Gastrocnemius medialis (tissue), 4 donors: ENCODE results near the gene NDUFB2. TPM values are rescaled to one million over a fixed set of nuclear protein-coding genes. Genes with fewer than 3 reads are reported as not detected.
"Not testable (repeated sequence)": the region's sequence is repeated elsewhere in the genome, so short reads cannot be mapped to it uniquely, and the experiment has no call there.

Experiments used
- ATAC-seq, 2 donors: fragments of 150-250 bp; one replicate each; pipeline ENCODE4 v1.9.1; 2016
- DNase-seq, 2 donors: peaks; one replicate each; pipeline ENCODE4 v3.0.0-alpha.2; 2019
- H3K27ac ChIP-seq, 4 donors: fragments of 200-600 bp; sonication (generic); 1 replicate in 1 of 4; 2 replicates in 3 of 4; pipeline ENCODE4 v1.5.1; 2016 to 2018; ENCODE audit warnings: mild to moderate bottlenecking in 2 of 4, moderate library complexity in 1 of 4
- H3K27me3 ChIP-seq, 3 donors: fragments of 200-600 bp; sonication (generic) in 2 of 3; 1 replicate in 1 of 3; 2 replicates in 2 of 3; pipeline versions ENCODE4 v1.5.1 to v1.6.0; 2016 to 2019; ENCODE audit warnings: mild to moderate bottlenecking in 1 of 3, moderate library complexity in 1 of 3
- H3K36me3 ChIP-seq, 2 donors: fragments of 200-600 bp; sonication (generic) in 1 of 2; one replicate each; pipeline ENCODE4 v1.5.1; 2017 to 2018
- H3K4me1 ChIP-seq, 2 donors: fragments of 200-600 bp; sonication (generic) in 1 of 2; one replicate each; pipeline ENCODE4 v1.5.1; 2016 to 2017; ENCODE audit warnings: mild to moderate bottlenecking in 2 of 2
- H3K4me3 ChIP-seq, 4 donors: fragments of 200-600 bp; sonication (generic) in 3 of 4; 1 replicate in 1 of 4; 2 replicates in 3 of 4; pipeline ENCODE4 v1.5.1; 2016 to 2019; ENCODE audit warnings: mild to moderate bottlenecking in 2 of 4
- H3K9me3 ChIP-seq, 3 donors: fragments of 200-600 bp; sonication (generic) in 2 of 3; 1 replicate in 1 of 3; 2 replicates in 2 of 3; pipeline ENCODE4 v1.5.1; 2016 to 2019
- POLR2A ChIP-seq, 2 donors: fragments of 450-650 bp; IDR thresholded peaks; one replicate each; pipeline ENCODE4 v1.6.1; 2017; ENCODE audit warnings: antibody characterized with exemption in 2 of 2, mild to moderate bottlenecking in 2 of 2, moderate library complexity in 2 of 2
- in situ Hi-C, 4 donors: fragments of 200-750 bp; cut with MboI; loops; one replicate each; pipeline versions ENCODE4 v1.15.0 to v1.8.0; 2017; ENCODE audit warnings: low sequenced_read_pairs in 4 of 4
- intact Hi-C: fragments of 100-400 bp; cut with DNase I; formaldehyde crosslinking; loops from one replicate; pipeline ENCODE4 v1.15.1; 2023; ENCODE audit warnings: low total_unique reads
- total RNA-seq, 4 donors: library from RNA; depleted of rRNA; stranded (reverse); fragments of >200 nt; gene quantifications; one replicate each; pipeline versions ENCODE4 v1.1.0 to v1.2.3, GENCODE V29; 2016
- TF ChIP-seq, protein P1 (sequence below), 5 experiments: fragments of 450-650 bp in 3 of 5; fragments of 200-600 bp in 2 of 5; sonication (generic) in 2 of 5; IDR thresholded peaks in 4 of 5; conservative IDR thresholded peaks in 1 of 5; 1 replicate in 4 of 5; 2 replicates in 1 of 5; pipeline ENCODE4 v1.5.1; 2016 to 2019; ENCODE audit warnings: antibody characterized with exemption in 5 of 5, mild to moderate bottlenecking in 3 of 5, moderate library complexity in 3 of 5

NDUFB2 gene
- total RNA-seq, 4 donors from 2014 or later, result 449 to 793 (median 538) TPM

DNA sequence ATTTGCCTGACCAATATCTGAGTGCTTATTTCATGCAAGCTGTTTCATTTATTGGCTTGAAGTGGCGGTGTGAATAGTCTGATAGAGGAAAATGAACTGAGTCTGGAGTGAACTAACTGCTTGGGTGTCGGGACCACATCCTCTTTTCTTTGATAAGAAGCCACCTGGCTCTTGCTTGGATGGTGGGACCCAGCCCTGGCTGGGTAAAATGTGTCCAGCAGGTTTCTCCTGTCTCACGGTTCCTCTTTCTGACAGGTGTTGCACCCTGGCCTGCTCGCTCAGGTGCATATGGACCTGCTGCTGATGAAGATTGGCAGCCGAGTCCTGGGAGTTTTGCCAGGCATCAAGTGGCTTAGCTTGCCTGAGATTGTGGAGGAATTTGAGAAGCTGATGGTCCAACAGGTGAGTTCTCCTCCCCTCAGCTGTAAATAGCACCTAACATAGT lies 22.1 kb upstream of the NDUFB2 start:
- H3K4me3 ChIP-seq, result peak overlapping the region in 1 of 4 donors; percentile 89
- no peaks in the 10 kb centered on the region for H3K27me3 ChIP-seq
- DNase-seq (no peak), ATAC-seq (no peak)
- intact Hi-C loops (loop anchor here (5.0 to 10.0 kb wide), 2 partner anchors 253 to 860 kb away; no protein-coding TSS in a partner anchor), in situ Hi-C loops (no loop called here)
- peak overlapping the region in 1 of 4 donors; percentile 80 for H3K27ac ChIP-seq
- peaks cover 16 to 26% of the 10 kb centered on the region in 2 donors for H3K4me1 ChIP-seq
- no peaks in the 10 kb centered on the region for H3K9me3 ChIP-seq
- peaks cover 0 to 7% of the 10 kb centered on the region in 2 donors for H3K36me3 ChIP-seq
- no peak for TF ChIP-seq POLR2A (IDR thresholded peaks at IDR 0.05)

DNA sequence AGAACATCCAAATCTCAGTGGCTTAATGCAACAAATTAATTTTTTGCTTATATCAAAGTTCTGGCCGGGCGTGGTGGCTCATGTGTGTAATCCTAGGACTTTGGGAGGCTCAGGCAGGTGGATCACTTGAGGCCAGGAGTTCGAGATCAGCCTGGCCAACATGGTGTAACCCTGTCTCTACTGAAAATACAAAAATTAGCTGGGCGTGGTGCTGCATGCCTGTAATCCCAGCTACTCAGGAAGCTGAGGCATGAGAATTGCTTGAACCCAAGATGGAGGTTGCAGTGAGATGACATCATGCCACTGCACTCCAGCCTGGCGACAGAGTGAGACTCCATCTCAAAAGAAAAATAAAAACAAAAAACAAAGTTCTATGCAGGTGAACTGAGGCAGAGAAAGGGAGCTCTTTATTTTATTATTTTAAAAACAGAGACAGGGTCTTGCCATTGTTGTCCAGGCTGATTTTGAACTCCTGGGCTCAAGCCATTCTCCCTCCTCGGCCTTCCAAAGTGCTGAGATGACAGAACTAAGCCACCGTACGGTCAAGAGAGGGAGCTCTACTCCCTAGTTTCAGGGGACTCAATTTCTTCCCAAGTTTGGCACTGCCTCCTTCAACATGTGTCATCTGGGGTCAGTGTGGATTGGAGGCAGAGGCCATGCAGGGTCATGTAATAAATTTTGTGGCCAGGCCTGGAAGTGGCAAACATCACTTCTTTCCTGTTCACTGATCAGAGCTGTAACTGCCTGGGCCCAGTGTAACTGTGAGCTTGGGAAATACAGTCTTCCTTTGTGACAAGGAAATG lies 21.4 kb upstream of the NDUFB2 start:
- no peak for TF ChIP-seq POLR2A (IDR thresholded peaks at IDR 0.05)
- TF ChIP-seq, protein P1, sequence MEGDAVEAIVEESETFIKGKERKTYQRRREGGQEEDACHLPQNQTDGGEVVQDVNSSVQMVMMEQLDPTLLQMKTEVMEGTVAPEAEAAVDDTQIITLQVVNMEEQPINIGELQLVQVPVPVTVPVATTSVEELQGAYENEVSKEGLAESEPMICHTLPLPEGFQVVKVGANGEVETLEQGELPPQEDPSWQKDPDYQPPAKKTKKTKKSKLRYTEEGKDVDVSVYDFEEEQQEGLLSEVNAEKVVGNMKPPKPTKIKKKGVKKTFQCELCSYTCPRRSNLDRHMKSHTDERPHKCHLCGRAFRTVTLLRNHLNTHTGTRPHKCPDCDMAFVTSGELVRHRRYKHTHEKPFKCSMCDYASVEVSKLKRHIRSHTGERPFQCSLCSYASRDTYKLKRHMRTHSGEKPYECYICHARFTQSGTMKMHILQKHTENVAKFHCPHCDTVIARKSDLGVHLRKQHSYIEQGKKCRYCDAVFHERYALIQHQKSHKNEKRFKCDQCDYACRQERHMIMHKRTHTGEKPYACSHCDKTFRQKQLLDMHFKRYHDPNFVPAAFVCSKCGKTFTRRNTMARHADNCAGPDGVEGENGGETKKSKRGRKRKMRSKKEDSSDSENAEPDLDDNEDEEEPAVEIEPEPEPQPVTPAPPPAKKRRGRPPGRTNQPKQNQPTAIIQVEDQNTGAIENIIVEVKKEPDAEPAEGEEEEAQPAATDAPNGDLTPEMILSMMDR (IDR thresholded peaks at IDR 0.05 in 4 of 5, conservative IDR thresholded peaks at IDR 0.05 in 1 of 5), result peak in 2 of 5 experiments; percentile 25 to 40
- H3K27ac ChIP-seq, result peak overlapping the region in 2 of 4 donors; percentile 6 to 35
- peaks cover 0 to 12% of the 10 kb centered on the region in 2 donors for H3K36me3 ChIP-seq
- intact Hi-C loops (loop anchor here (5.0 to 10.0 kb wide), 4 partner anchors 137 to 860 kb away; partner anchors contain the start of gene MRPS33), in situ Hi-C loops (loop anchor here in 3 of 4 donors (25.0 kb wide), 1 partner anchor 337 kb away; the partner anchor contains the start of gene MRPS33 (in 3 of the 3))
- peaks cover 16 to 26% of the 10 kb centered on the region in 2 donors for H3K4me1 ChIP-seq
- no peaks in the 10 kb centered on the region for H3K27me3 ChIP-seq
- ATAC-seq (peak; percentile 53 to 62), DNase-seq (peak in 1 of 2 donors; percentile 31)
- no peaks in the 10 kb centered on the region for H3K9me3 ChIP-seq
- no peak overlapping the region for H3K4me3 ChIP-seq

DNA sequence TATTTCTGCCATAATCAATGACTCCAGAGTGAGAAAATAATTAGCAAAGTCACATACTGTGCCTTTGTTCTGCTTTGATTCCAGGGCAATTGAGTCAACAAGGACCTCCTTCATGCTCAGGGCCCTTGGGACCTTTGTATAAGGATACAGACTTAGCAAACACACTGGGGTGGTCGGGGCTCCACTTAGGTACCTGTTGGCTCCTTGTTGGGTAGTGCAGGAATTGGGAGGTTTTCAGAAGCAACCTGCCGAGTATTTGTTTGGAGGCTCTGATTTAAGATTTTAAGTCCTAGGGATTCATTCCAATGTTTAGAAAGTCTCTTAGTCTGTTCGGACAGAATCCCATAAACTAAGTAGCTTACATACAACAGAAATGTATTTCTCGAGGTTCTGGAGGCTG lies 20.8 kb upstream of the NDUFB2 start:
- peak overlapping the region in 1 of 4 donors; percentile 35 for H3K27ac ChIP-seq
- H3K4me3 ChIP-seq, result no peak overlapping the region
- H3K4me1 ChIP-seq, result peaks cover 16 to 26% of the 10 kb centered on the region in 2 donors
- ATAC-seq (no peak), DNase-seq (no peak)
- no peaks in the 10 kb centered on the region for H3K9me3 ChIP-seq
- in situ Hi-C loops (loop anchor here in 3 of 4 donors (25.0 kb wide), 1 partner anchor 337 kb away; the partner anchor contains the start of gene MRPS33 (in 3 of the 3)), intact Hi-C loops (loop anchor here (5.0 to 10.0 kb wide), 3 partner anchors 137 to 859 kb away; partner anchors contain the start of gene MRPS33)
- peaks cover 0 to 18% of the 10 kb centered on the region in 2 donors for H3K36me3 ChIP-seq
- no peaks in the 10 kb centered on the region for H3K27me3 ChIP-seq
- TF ChIP-seq, protein P1 (IDR thresholded peaks at IDR 0.05 in 4 of 5, conservative IDR thresholded peaks at IDR 0.05 in 1 of 5), result no peak
- no peak for TF ChIP-seq POLR2A (IDR thresholded peaks at IDR 0.05)

DNA sequence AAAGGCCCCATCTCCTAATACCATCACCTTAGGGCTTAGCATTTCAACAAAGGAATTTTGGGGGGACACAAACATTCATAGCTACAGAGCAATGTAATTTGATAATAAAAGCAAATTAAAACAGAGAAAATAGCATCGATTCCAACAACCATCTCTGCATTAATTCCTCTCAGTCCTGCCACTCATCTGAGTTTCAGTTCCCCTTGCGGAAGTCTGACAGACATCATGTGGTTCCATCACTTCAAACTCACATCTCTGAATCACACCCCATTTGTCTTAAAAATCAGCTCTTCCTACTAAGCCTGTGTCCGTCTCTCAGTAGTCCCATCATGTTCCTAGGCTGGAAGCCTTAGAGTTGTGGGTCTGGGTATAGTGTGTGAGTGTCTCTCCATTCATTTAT lies 20.2 kb upstream of the NDUFB2 start:
- ATAC-seq (no peak), DNase-seq (no peak)
- Histone ChIP-seq H3K36me3 (peaks cover 0 to 24% of the 10 kb centered on the region in 2 donors), H3K27ac (no peak overlapping the region), H3K9me3 (no peaks in the 10 kb centered on the region), H3K4me3 (no peak overlapping the region), H3K4me1 (peaks cover 16 to 26% of the 10 kb centered on the region in 2 donors), H3K27me3 (no peaks in the 10 kb centered on the region)
- no peak for TF ChIP-seq POLR2A (IDR thresholded peaks at IDR 0.05)
- TF ChIP-seq, protein P1 (IDR thresholded peaks at IDR 0.05 in 4 of 5, conservative IDR thresholded peaks at IDR 0.05 in 1 of 5), result no peak
- in situ Hi-C loops, result loop anchor here in 3 of 4 donors (25.0 kb wide), 1 partner anchor 336 kb away; the partner anchor contains the start of gene MRPS33 (in 3 of the 3)
- intact Hi-C loops, result loop anchor here (5.0 to 10.0 kb wide), 3 partner anchors 136 to 858 kb away; partner anchors contain the start of gene MRPS33

DNA sequence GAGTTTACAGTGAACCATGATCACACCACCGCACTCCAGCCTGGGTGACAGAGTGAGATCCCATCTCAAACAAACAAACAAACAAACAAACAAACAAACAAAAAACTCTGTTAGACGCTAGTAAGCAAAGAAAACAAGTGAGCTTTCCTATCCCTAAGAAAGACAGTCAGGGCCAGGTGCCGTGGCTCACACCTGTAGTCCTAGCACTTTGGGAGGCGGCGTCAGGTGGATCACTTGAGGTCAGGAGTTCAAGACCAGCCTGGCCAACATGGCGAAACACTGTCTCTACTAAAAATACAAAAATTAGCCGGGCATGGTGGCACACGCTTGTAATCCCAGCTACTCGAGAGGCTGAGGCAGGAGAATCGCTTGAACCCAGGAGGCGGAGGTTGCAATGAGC lies 19.6 kb upstream of the NDUFB2 start:
- not testable (repeated sequence) for H3K9me3 ChIP-seq, H3K27me3 ChIP-seq, H3K27ac ChIP-seq, ATAC-seq, DNase-seq, H3K4me3 ChIP-seq
- Histone ChIP-seq H3K36me3 (peaks cover 0 to 29% of the 10 kb centered on the region in 2 donors), H3K4me1 (peaks cover 16 to 25% of the 10 kb centered on the region in 2 donors)
- in situ Hi-C loops (loop anchor here in 3 of 4 donors (25.0 kb wide), 1 partner anchor 335 kb away; the partner anchor contains the start of gene MRPS33 (in 3 of the 3)), intact Hi-C loops (loop anchor here (5.0 to 10.0 kb wide), 3 partner anchors 135 to 858 kb away; partner anchors contain the start of gene MRPS33)
